NT2/D1 (cell line): Measurements from ENCODE around the gene CCNJ.

Source experiments
- DNase-seq: peaks from one replicate; pipeline ENCODE4 v3.0.0-alpha.2; 2011; ENCODE audit warnings: low read depth, low spot score
- H3K27me3 ChIP-seq: 2 replicates; pipeline ENCODE4 v1.6.0; 2011; ENCODE audit warnings: mild to moderate bottlenecking; ENCODE audit not compliant: insufficient read length, insufficient read depth
- H3K36me3 ChIP-seq: 2 replicates; pipeline ENCODE4 v1.6.1; 2011; ENCODE audit warnings: mild to moderate bottlenecking, low read length, mixed read lengths; ENCODE audit not compliant: insufficient read depth, insufficient read length
- H3K4me1 ChIP-seq: 2 replicates; pipeline ENCODE4 v1.5.1; 2011; ENCODE audit not compliant: insufficient read depth, insufficient read length
- H3K4me3 ChIP-seq: 2 replicates; pipeline ENCODE4 v1.5.1; 2011; ENCODE audit warnings: low read depth; ENCODE audit not compliant: insufficient read length
- H3K9ac ChIP-seq: 2 replicates; pipeline ENCODE4 v1.6.0; 2011; ENCODE audit warnings: low read depth; ENCODE audit not compliant: insufficient read length
- H3K9me3 ChIP-seq: 2 replicates; pipeline ENCODE4 v1.5.1; 2011; ENCODE audit warnings: mild to moderate bottlenecking, low read length; ENCODE audit not compliant: insufficient read depth
- SUZ12 ChIP-seq: IDR thresholded peaks from 2 replicates; pipeline ENCODE4 v1.6.1; 2011; ENCODE audit not compliant: insufficient read length, insufficient read depth; ENCODE audit errors: extremely low read depth
- YY1 ChIP-seq: IDR thresholded peaks from 2 replicates; pipeline ENCODE4 v1.6.1; 2011; ENCODE audit not compliant: insufficient read length, insufficient read depth
- ZNF274 ChIP-seq: IDR thresholded peaks from 2 replicates; pipeline ENCODE4 v1.6.1; 2011; ENCODE audit warnings: mild to moderate bottlenecking, low read depth, low read length

CCNJ gene

GRCh38 chr10:96089116-96089515 is 45.7 kb downstream of the CCNJ start:
- Histone ChIP-seq H3K9me3 (no peaks in the 10 kb centered on the region), H3K4me3 (peak overlapping the region; percentile 84), H3K4me1 (no peaks in the 10 kb centered on the region), H3K9ac (peak overlapping the region; percentile 86), H3K36me3 (no peaks in the 10 kb centered on the region), H3K27me3 (no peaks in the 10 kb centered on the region)
- TF ChIP-seq ZNF274, result no peak
- no peak for TF ChIP-seq YY1
- TF ChIP-seq SUZ12, result no peak
- no peak for DNase-seq

DNA sequence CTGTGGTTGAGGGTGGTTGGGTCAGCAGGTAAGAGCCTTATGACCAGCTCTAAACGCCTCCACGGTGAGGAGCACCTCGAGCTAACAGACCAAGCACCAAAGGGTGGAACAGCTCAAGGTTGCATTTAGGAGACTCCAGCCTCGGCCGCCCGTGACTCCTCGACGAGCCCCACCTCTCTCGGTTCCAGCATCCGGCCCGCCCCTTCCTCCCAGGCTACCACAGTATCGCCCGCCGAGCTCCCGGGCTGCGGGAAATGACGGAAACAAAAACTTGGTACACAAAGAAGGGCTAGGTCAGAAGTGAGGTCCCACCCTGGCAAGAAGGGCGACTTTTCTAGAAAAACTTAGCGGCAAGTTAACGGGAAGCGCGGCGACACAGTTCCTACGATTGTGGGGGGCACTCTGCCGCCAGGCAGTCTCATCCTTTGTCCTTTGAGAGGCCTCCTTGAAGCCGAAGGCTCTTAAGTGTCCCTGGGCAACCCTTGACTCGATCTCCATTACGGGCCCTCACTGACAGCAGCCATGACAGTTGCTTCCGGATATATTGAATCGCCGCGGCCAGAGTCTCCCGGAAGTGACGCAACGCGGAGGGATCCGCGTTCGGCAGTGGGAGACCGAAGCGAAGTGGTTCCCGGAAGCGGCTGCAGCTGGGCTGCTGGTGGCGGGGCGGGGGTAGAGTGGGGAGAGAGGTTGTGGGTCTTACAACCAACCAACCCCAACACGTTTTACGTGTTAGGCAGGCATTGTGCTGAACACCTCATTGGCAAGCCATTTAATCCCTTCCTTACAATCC is 46.5 kb downstream of the CCNJ start:
- Histone ChIP-seq H3K9me3 (no peaks in the 10 kb centered on the region), H3K27me3 (no peaks in the 10 kb centered on the region), H3K4me1 (no peaks in the 10 kb centered on the region), H3K4me3 (peak overlapping the region; percentile 84), H3K9ac (peak overlapping the region; percentile 86), H3K36me3 (no peaks in the 10 kb centered on the region)
- no peak for TF ChIP-seq SUZ12
- TF ChIP-seq YY1, result peak; percentile 65
- DNase-seq, result peak; percentile 87

- Histone ChIP-seq H3K9me3 (no peaks in the 10 kb centered on the region), H3K27me3 (no peaks in the 10 kb centered on the region), H3K4me3 (peak overlapping the region; percentile 84), H3K9ac (no peak overlapping the region), H3K4me1 (no peaks in the 10 kb centered on the region), H3K36me3 (no peaks in the 10 kb centered on the region)
- DNase-seq, result no peak
- TF ChIP-seq SUZ12 (no peak), ZNF274 (no peak), YY1 (no peak)
Observed at GRCh38 chr10:96090463-96090800, 47.0 kb downstream of the CCNJ start.

DNA sequence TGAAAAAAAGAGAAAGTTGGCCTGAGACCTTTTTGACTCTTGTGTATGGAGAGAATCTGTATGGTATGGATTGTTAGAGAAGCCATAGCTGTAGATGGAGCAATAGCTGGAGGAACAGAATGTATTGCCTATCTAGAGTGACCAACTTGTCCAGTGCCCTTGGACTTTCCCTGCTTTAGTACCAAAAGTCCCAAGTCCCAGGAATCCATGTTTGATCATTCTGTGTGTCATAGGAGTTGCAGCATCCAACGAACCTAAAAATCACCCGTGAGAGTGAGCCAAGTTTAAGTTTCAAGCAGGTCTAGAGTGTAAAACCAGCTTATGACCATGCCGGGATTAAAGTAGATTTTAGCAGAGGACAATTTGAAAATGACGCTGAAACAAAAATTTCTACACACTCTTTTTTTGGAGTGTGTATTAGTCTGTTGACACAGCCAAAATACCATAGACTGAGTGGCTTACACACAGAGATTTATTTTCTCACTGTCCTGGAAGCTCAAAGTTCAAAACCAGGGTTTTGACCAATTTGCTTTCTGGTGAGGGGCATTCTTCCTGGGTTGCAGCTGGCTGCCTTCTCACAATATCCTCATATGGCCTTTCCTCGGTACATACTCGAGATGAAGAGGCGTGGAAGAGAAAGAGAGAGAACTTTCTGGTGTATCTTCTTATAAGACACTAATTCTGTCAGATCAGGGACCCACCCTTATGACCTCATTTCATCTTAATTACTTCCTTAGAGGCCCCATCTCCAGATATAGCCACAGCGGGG is 49.8 kb downstream of the CCNJ start:
- Histone ChIP-seq H3K36me3 (no peaks in the 10 kb centered on the region), H3K4me3 (no peak overlapping the region), H3K27me3 (no peaks in the 10 kb centered on the region), H3K9me3 (no peaks in the 10 kb centered on the region), H3K9ac (no peak overlapping the region), H3K4me1 (no peaks in the 10 kb centered on the region)
- TF ChIP-seq ZNF274 (no peak), SUZ12 (no peak), YY1 (no peak)
- DNase-seq, result no peak

DNA sequence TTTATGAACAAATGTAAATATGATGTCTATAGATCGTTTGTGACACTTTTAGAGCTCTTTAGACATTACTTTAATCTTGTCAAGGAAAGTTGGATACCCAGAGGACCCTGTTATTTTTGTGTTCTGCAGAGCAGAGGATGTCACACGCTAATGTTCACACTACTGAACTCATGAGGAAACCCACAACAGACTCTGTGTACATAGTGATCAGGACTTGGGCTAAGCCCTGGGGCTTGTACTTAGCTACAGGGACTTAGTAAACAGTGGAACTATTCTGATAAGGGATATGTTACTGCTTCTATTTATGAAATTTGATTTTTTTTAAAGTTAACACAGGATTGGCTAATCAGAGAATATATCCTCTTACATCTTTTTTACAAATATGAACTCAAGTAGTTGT is 50.6 kb downstream of the CCNJ start:
- no peaks in the 10 kb centered on the region for H3K9me3 ChIP-seq
- DNase-seq, result no peak
- no peaks in the 10 kb centered on the region for H3K27me3 ChIP-seq
- no peak overlapping the region for H3K4me3 ChIP-seq
- TF ChIP-seq SUZ12 (no peak), YY1 (no peak)
- H3K36me3 ChIP-seq, result no peaks in the 10 kb centered on the region
- H3K9ac ChIP-seq, result no peak overlapping the region
- H3K4me1 ChIP-seq, result no peaks in the 10 kb centered on the region

DNA sequence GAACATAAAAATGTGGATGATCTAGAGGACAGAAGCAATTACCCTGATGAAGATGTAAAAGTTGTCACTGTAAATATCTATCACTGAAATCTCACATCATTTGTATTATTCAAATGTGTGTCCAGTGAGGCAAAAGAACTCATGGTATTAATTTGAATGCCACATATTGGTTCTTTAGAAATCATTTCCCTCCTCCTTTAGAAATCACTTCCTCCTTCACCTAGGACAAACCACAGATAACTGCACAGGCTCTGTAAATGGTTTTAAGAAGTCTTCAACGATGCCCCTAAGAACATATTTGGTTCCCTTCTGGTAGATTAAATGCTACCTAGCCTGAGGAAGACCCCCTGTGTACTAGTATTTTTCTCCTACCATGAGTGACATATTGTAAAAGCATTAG is 53.6 kb downstream of the CCNJ start:
- DNase-seq, result no peak
- Histone ChIP-seq H3K9me3 (no peaks in the 10 kb centered on the region), H3K9ac (no peak overlapping the region), H3K4me3 (no peak overlapping the region), H3K36me3 (no peaks in the 10 kb centered on the region), H3K4me1 (no peaks in the 10 kb centered on the region), H3K27me3 (no peaks in the 10 kb centered on the region)
- TF ChIP-seq SUZ12, result no peak
- no peak for TF ChIP-seq ZNF274
- TF ChIP-seq YY1, result no peak

GRCh38 chr10:96097865-96098264 is 54.5 kb downstream of the CCNJ start:
- TF ChIP-seq YY1 (no peak), SUZ12 (no peak), ZNF274 (no peak)
- H3K4me3 ChIP-seq, result no peak overlapping the region
- no peak for DNase-seq
- no peaks in the 10 kb centered on the region for H3K4me1 ChIP-seq
- H3K9ac ChIP-seq, result no peak overlapping the region
- H3K27me3 ChIP-seq, result no peaks in the 10 kb centered on the region
- H3K9me3 ChIP-seq, result no peaks in the 10 kb centered on the region
- no peaks in the 10 kb centered on the region for H3K36me3 ChIP-seq
